ENCODE data around the gene OR7A5.
"Not testable (repeated sequence)": the region's sequence is repeated elsewhere in the genome, so short reads cannot be mapped to it uniquely, and the experiment has no call there.

Gene OR7A5

GRCh38 chr19:14835011-14835410 is at the start of gene OR7A5, which contains the start of gene OR7C1:
OR7A5 (minus strand) TSS chr19:14835185; CDS start chr19:14828241, 6,944 bp downstream.
OR7C1 (minus strand) TSS chr19:14835185; CDS start chr19:14800136, 35,049 bp downstream.
- no peak for DNase-seq (ENCODE audit: low spot score)

- DNase-seq (ENCODE audit: low spot score): peak; percentile 25
Measured at GRCh38 chr19:14871619-14872230, 36.7 kb upstream of the OR7A5 start.

GRCh38 chr19:14868497-14868896 is 33.5 kb upstream of the OR7A5 start:
- no peak for DNase-seq (ENCODE audit: low spot score)

GRCh38 chr19:14848822-14849221 is 13.8 kb upstream of the OR7A5 start, which contains the start of gene OR7A10:
OR7A10 (minus strand) TSS chr19:14848922; CDS start chr19:14841877, 7,045 bp downstream.
- no peak for DNase-seq (ENCODE audit: low spot score)

- DNase-seq (ENCODE audit: low spot score): no peak
Measured at GRCh38 chr19:14843578-14843977, 8.6 kb upstream of the OR7A5 start.

GRCh38 chr19:14843169-14843568 is 8.2 kb upstream of the OR7A5 start:
- DNase-seq (ENCODE audit: low spot score): no peak

GRCh38 chr19:14840206-14840605 is 5.2 kb upstream of the OR7A5 start:
- DNase-seq (ENCODE audit: low spot score): no peak

GRCh38 chr19:14837391-14837790 is 2.4 kb upstream of the OR7A5 start:
- no peak for DNase-seq (ENCODE audit: low spot score)

- no peak for DNase-seq (ENCODE audit: low spot score)
Measured at GRCh38 chr19:14830702-14831101, 4.3 kb downstream of the OR7A5 start.

- no peak for DNase-seq (ENCODE audit: low spot score)
Measured at GRCh38 chr19:14826006-14826405, 9.0 kb downstream of the OR7A5 start.

GRCh38 chr19:14821937-14822336 is 13.0 kb downstream of the OR7A5 start:
- DNase-seq (ENCODE audit: low spot score): no peak

- DNase-seq (ENCODE audit: low spot score): no peak
Measured at GRCh38 chr19:14818588-14818987, 16.4 kb downstream of the OR7A5 start.

- DNase-seq (ENCODE audit: low spot score): no peak
Measured at GRCh38 chr19:14817052-14817451, 17.9 kb downstream of the OR7A5 start.

GRCh38 chr19:14814982-14815652 is 19.9 kb downstream of the OR7A5 start:
- DNase-seq (ENCODE audit: low spot score): no peak

- DNase-seq (ENCODE audit: low spot score): no peak
Measured at GRCh38 chr19:14809272-14810057, 25.5 kb downstream of the OR7A5 start.

- no peak for DNase-seq (ENCODE audit: low spot score)
Measured at GRCh38 chr19:14804765-14805164, 30.2 kb downstream of the OR7A5 start.

- DNase-seq (ENCODE audit: low spot score): no peak
Measured at GRCh38 chr19:14798760-14799159, 36.2 kb downstream of the OR7A5 start.

- DNase-seq (ENCODE audit: low spot score): no peak
Measured at GRCh38 chr19:14796021-14796420, 39.0 kb downstream of the OR7A5 start.

GRCh38 chr19:14795078-14795721 is 39.8 kb downstream of the OR7A5 start:
- no peak for DNase-seq (ENCODE audit: low spot score)

GRCh38 chr19:14792250-14792649 is 42.7 kb downstream of the OR7A5 start:
- DNase-seq (ENCODE audit: low spot score): not testable (repeated sequence)

GRCh38 chr19:14786421-14786851 is 48.5 kb downstream of the OR7A5 start:
- DNase-seq (ENCODE audit: low spot score): peak; percentile 21

GRCh38 chr19:14785102-14785793 is 49.7 kb downstream of the OR7A5 start:
- DNase-seq (ENCODE audit: low spot score): peak; percentile 30
